H9 (cell line): ENCODE measurements around the gene KLK13. TPM values are rescaled to one million over a fixed set of nuclear protein-coding genes. Genes with fewer than 3 reads are reported as not detected.

ENCODE experiments used
- DNase-seq: peaks from one replicate; pipeline ENCODE4 v3.0.0-alpha.2; 2017
- H2AFZ ChIP-seq: one replicate; pipeline ENCODE4 v1.6.1; 2013; ENCODE audit warnings: mild to moderate bottlenecking, low read length, control low read depth, moderate library complexity
- H2AK5ac ChIP-seq: 2 replicates; pipeline ENCODE4 v1.6.1; 2013; ENCODE audit warnings: low read length, control low read depth, mixed read lengths; ENCODE audit not compliant: insufficient read length
- H2BK120ac ChIP-seq: one replicate; pipeline ENCODE4 v1.6.1; 2013; ENCODE audit warnings: low read depth, mild to moderate bottlenecking, low read length, control low read depth, inconsistent platforms; ENCODE audit not compliant: poor library complexity, severe bottlenecking
- H2BK12ac ChIP-seq: 2 replicates; pipeline ENCODE4 v1.6.1; 2013; ENCODE audit warnings: low read length, control low read depth, mixed read lengths, low read depth; ENCODE audit not compliant: insufficient read length
- H2BK15ac ChIP-seq: 2 replicates; pipeline ENCODE4 v1.6.1; 2013; ENCODE audit warnings: low read depth, low read length, control low read depth
- H2BK20ac ChIP-seq: one replicate; pipeline ENCODE4 v1.6.1; 2013; ENCODE audit warnings: low read depth, mild to moderate bottlenecking, low read length, control low read depth, inconsistent platforms; ENCODE audit not compliant: poor library complexity, severe bottlenecking
- H2BK5ac ChIP-seq: 2 replicates; pipeline ENCODE4 v1.6.1; 2013; ENCODE audit warnings: low read length, control low read depth, mixed read lengths; ENCODE audit not compliant: insufficient read length
- H3K14ac ChIP-seq: 2 replicates; pipeline ENCODE4 v1.6.1; 2013; ENCODE audit warnings: low read length, control low read depth; ENCODE audit not compliant: insufficient read depth
- H3K18ac ChIP-seq: 2 replicates; pipeline ENCODE4 v1.6.1; 2013; ENCODE audit warnings: low read depth, mild to moderate bottlenecking, mixed read lengths, low read length, control low read depth; ENCODE audit not compliant: insufficient read length
- H3K23ac ChIP-seq: 2 replicates; pipeline ENCODE4 v1.6.1; 2013; ENCODE audit warnings: low read length, control low read depth, mixed read lengths, low read depth; ENCODE audit not compliant: insufficient read length
- H3K23me2 ChIP-seq: 2 replicates; pipeline ENCODE4 v1.6.1; 2013; ENCODE audit warnings: low read depth, mild to moderate bottlenecking, mixed read lengths, low read length, control low read depth; ENCODE audit not compliant: insufficient read length, poor library complexity, severe bottlenecking
- H3K27ac ChIP-seq: 2 replicates; pipeline ENCODE4 v1.5.1; 2013; ENCODE audit warnings: low read length, control low read depth, mixed read lengths, low read depth; ENCODE audit not compliant: insufficient read length
- H3K27me3 ChIP-seq: 2 replicates; pipeline ENCODE4 v1.6.1; 2013; ENCODE audit warnings: low read length, control low read depth, inconsistent platforms; ENCODE audit not compliant: insufficient read depth
- H3K4ac ChIP-seq: 2 replicates; pipeline ENCODE4 v1.6.1; 2013; ENCODE audit warnings: low read depth, mild to moderate bottlenecking, control low read depth, inconsistent platforms, low read length, moderate library complexity
- H3K4me1 ChIP-seq: 2 replicates; pipeline ENCODE4 v1.6.1; 2013; ENCODE audit warnings: low read length, control low read depth, inconsistent platforms; ENCODE audit not compliant: insufficient read depth
- H3K4me2 ChIP-seq: 2 replicates; pipeline ENCODE4 v1.6.1; 2013; ENCODE audit warnings: low read length, control low read depth, mixed read lengths; ENCODE audit not compliant: insufficient read length, insufficient read depth
- H3K56ac ChIP-seq: 2 replicates; pipeline ENCODE4 v1.6.1; 2013; ENCODE audit warnings: low read depth, mild to moderate bottlenecking, mixed read lengths, low read length, control low read depth; ENCODE audit not compliant: insufficient read length
- H3K79me1 ChIP-seq: 2 replicates; pipeline ENCODE4 v1.6.1; 2013; ENCODE audit warnings: low read depth, mild to moderate bottlenecking, moderate library complexity, low read length, control low read depth, inconsistent platforms; ENCODE audit not compliant: insufficient read depth, poor library complexity, severe bottlenecking
- H3K79me2 ChIP-seq: 2 replicates; pipeline ENCODE4 v1.6.1; 2013; ENCODE audit warnings: low read length, control low read depth, inconsistent platforms; ENCODE audit not compliant: insufficient read depth
- H3K9ac ChIP-seq: 2 replicates; pipeline ENCODE4 v1.6.1; 2013; ENCODE audit warnings: low read length, control low read depth, mixed read lengths; ENCODE audit not compliant: insufficient read length; ENCODE audit errors: extremely low read depth
- H3K9me3 ChIP-seq: one replicate; pipeline ENCODE4 v1.6.1; 2013; ENCODE audit warnings: low read depth, low read length, inconsistent platforms; ENCODE audit not compliant: control insufficient read depth
- H3T11ph ChIP-seq: one replicate; pipeline ENCODE4 v1.6.1; 2013; ENCODE audit warnings: mild to moderate bottlenecking, low read length, control low read depth, inconsistent platforms
- H4K20me1 ChIP-seq: one replicate; pipeline ENCODE4 v1.6.1; 2013; ENCODE audit not compliant: control insufficient read depth, insufficient read length, insufficient read depth
- H4K5ac ChIP-seq: 2 replicates; pipeline ENCODE4 v1.6.1; 2013; ENCODE audit warnings: low read depth, mild to moderate bottlenecking, mixed read lengths, low read length, control low read depth; ENCODE audit not compliant: insufficient read length
- H4K8ac ChIP-seq: replicated peaks from 2 replicates; pipeline ENCODE4 v1.6.1; 2013; ENCODE audit warnings: low read length, control low read depth, mixed read lengths, low read depth; ENCODE audit not compliant: insufficient read length
- H4K91ac ChIP-seq: 2 replicates; pipeline ENCODE4 v1.6.1; 2013; ENCODE audit warnings: low read depth, mild to moderate bottlenecking, moderate library complexity, mixed read lengths, low read length, control low read depth; ENCODE audit not compliant: insufficient read length
- H3K27ac Mint-ChIP-seq, 3 experiments: 2 replicates in 2 of 3; 3 replicates in 1 of 3; pipeline ENCODE4 v1.8.0; 2020 to 2021; ENCODE audit warnings: mixed read lengths in 3 of 3, mild to moderate bottlenecking in 1 of 3, moderate library complexity in 1 of 3
- H3K27me3 Mint-ChIP-seq: 2 replicates; pipeline ENCODE4 v1.8.0; 2021; ENCODE audit warnings: low read depth, mild to moderate bottlenecking, moderate library complexity, mixed read lengths
- H3K36me3 Mint-ChIP-seq, 3 experiments: 2 replicates in 2 of 3; 3 replicates in 1 of 3; pipeline ENCODE4 v1.8.0; 2020 to 2021; ENCODE audit warnings: low read depth in 3 of 3, mixed read lengths in 3 of 3; ENCODE audit not compliant: insufficient read depth in 1 of 3
- H3K4me1 Mint-ChIP-seq, 2 experiments: 2 replicates each; pipeline ENCODE4 v1.8.0; 2020; ENCODE audit warnings: mixed read lengths in 2 of 2
- H3K4me3 Mint-ChIP-seq, 2 experiments: 2 replicates in 1 of 2; 3 replicates in 1 of 2; pipeline ENCODE4 v1.8.0; 2020 to 2021; ENCODE audit warnings: mild to moderate bottlenecking in 2 of 2, mixed read lengths in 2 of 2, moderate library complexity in 1 of 2
- H3K9me3 Mint-ChIP-seq, 2 experiments: 2 replicates in 1 of 2; 3 replicates in 1 of 2; pipeline ENCODE4 v1.8.0; 2020; ENCODE audit warnings: mild to moderate bottlenecking in 2 of 2, mixed read lengths in 2 of 2, moderate library complexity in 1 of 2
- CTCF ChIP-seq: fragments of 200-600 bp; sonication (generic); conservative IDR thresholded peaks from 3 replicates; pipeline ENCODE4 v1.8.0; 2021; ENCODE audit warnings: antibody characterized with exemption, mild to moderate bottlenecking
- WGBS: extraction: QIAGEN DNeasy Blood & Tissue Kit; methylation state at CpG from one replicate; pipeline ENCODE4 v1.1.7; 2013; ENCODE audit warnings: missing lambda C conversion rate, low lambda C conversion rate, mixed read lengths; ENCODE audit not compliant: insufficient read length; ENCODE audit errors: extremely low coverage; 5-methylcytosine and 5-hydroxymethylcytosine counted together
- total RNA-seq: library from RNA; stranded (reverse); gene quantifications from 2 replicates; pipeline ENCODE4 v1.2.1, GENCODE V29; 2021

Gene KLK13
- total RNA-seq, 1 experiment from 2014 or later, result 4.2 TPM

- Mint-ChIP-seq H3K4me1 (peaks cover 8 to 9% of the 10 kb centered on the region in 2 experiments), H3K27me3 (peaks cover 29% of the 10 kb centered on the region), H3K9me3 (no peaks in the 10 kb centered on the region; a peak in 1 of 5 replicates), H3K27ac (no peak overlapping the region), H3K36me3 (no peaks in the 10 kb centered on the region), H3K4me3 (no peak overlapping the region)
- no CpG with 5 or more reads among the region's 6 CpGs for WGBS
- H3K4me2 ChIP-seq, result no peak overlapping the region
- H2BK20ac ChIP-seq, result no peak overlapping the region
- H3K9ac ChIP-seq, result no peak overlapping the region
- H2BK5ac ChIP-seq, result no peak overlapping the region
- H4K8ac ChIP-seq, result no peak overlapping the region
- peak; percentile 53 for DNase-seq
- no peak overlapping the region for H3K56ac ChIP-seq
- no peak overlapping the region for H3K18ac ChIP-seq
- no peak overlapping the region for H2BK15ac ChIP-seq
- no peak overlapping the region for H2AK5ac ChIP-seq
- no peaks in the 10 kb centered on the region for H3K79me1 ChIP-seq
- peaks cover 6% of the 10 kb centered on the region for H3K23me2 ChIP-seq
- H4K20me1 ChIP-seq, result no peaks in the 10 kb centered on the region
- H2AFZ ChIP-seq, result no peak overlapping the region
- no peaks in the 10 kb centered on the region for H3K27me3 ChIP-seq
- H3K4me1 ChIP-seq, result peaks cover 3% of the 10 kb centered on the region; the same call in 1 of the 2 replicates
- no peak overlapping the region for H3K14ac ChIP-seq
- H3K27ac ChIP-seq, result no peak overlapping the region
- no peak overlapping the region for H3K4ac ChIP-seq
- no peak overlapping the region for H2BK120ac ChIP-seq
- H3K79me2 ChIP-seq, result no peaks in the 10 kb centered on the region
- H3K23ac ChIP-seq, result no peak overlapping the region
- no peak overlapping the region for H4K91ac ChIP-seq
- no peak overlapping the region for H4K5ac ChIP-seq
- H3K9me3 ChIP-seq, result no peaks in the 10 kb centered on the region
- H2BK12ac ChIP-seq, result no peak overlapping the region
- H3T11ph ChIP-seq, result no peak overlapping the region
- peak; percentile 60 for TF ChIP-seq CTCF
These were observed 46.7 kb upstream of the KLK13 start for GRCh38 chr19:51111606-51112005.
